HG02610 (cell line): Measurements from ENCODE around the gene TLCD5.

Experiments used
- ATAC-seq: cut with Tn5 transposase; IDR thresholded peaks from one replicate; pipeline ENCODE4 v1.9.1; 2021; ENCODE audit warnings: mild to moderate bottlenecking, moderate library complexity; ENCODE audit not compliant: unreplicated experiment

Gene TLCD5

DNA sequence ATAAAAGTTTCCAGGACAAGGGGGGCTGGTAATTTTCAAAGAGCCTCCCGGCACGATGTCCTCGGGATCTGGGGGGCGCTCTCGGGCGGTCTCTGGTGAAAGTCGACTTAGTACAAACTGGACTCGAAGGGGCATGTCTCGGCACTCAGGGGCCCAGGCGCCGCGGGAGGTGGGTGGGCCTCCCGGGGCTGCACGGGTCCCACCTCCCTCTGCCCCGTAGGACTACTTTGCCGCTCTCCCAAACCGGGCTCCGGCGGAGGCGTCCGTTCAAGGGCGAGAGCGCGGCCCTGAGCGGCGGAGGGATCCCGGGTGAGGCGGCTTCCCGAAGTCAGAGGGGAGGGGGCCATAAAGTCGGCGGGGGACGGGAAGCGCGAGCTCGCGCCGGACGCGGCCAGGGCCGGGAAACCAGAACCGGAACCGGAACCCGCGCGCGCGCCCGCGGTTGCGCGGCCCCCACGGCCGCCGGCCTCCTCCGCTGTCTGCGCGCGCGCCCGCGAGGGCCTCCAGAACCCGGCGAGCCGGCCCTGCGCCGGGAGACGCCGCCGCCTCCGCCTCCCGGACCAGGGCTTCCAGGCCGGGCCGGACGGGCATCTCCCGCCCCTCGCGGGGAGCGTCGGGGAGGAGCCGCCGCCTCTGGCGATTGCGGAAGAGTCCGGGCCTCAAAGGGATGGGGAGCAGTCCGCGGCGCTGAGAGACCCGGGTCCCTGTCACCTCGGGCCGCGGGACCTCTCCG lies 11.0 kb downstream of the TLCD5 start, which contains the start of gene ARHGEF12:
Gene ARHGEF12 (plus strand): TSS at position 506 of the 733 bp plus-strand sequence. CDS start 831 bp downstream, outside the sequence.
- ATAC-seq: peak; percentile 55

DNA sequence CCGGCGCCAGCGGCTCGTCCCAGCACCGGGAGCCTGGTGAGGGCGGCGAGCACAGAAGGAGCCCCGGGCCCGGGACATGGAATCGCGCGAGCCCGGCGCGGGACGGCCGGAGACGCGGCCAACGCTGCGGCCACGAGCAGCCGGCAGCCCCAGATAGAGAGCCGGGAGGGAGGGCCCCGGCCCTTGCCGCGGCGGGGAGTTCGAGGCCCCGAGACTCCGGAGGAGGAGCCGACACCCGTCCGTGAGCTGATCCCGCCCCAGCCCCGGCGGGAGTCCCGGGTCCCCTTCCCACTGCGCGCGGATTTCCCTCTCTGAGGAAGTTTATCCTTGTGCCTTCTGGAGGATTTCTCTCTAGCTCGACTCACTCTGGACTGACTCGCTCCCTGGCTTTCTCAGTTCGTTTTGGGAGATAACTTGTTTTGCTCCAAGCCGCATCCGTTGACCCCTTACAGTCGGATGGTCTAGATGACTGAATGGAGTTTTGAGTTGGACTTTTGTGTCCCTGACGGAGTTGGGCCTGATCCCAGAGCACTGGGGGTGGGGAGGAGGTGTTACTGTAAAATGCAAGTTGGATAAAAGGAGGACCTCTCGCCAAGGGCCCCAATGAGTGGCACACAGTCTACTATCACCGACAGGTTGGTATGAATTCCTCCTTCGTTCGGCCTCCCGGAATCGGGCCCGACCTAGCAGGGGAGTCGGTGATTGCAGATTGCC lies 11.7 kb downstream of the TLCD5 start:
- ATAC-seq: peak; percentile 37

DNA sequence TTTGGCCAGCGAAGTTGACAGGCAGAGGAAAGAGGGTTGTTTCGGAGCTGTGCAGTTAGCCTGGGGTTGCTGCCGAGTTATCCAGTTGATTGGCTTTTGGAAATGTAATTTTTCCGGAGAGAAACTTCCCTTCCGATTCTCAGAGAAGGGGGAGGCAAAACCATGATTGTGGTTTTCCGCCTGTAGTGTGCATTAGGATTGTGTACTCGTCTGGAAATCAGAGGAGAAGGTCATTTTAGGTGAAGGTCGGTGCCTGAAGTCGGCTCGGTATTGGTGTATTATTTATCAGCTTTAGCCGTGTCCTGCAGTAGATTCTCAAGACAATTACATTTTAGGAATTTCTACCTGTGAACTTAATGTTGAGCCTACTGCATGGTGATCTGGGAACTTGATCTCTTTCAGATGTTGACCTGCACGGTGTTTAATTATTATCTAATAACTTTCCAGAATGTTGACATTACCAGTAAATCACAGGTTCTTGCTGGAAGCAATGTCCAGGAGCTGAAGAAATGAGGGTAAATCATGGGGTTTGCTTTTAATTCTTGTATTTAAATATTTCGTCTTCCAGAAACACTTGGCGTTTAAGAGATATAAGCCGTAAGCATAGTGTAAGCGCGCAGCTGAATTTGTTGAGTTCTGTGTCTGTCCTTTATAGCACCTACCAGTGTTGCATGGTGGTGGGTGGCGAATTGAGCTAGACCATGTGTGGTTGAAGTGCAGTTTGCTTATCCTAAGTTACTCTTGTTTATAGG lies 12.4 kb downstream of the TLCD5 start:
- ATAC-seq: no peak

DNA sequence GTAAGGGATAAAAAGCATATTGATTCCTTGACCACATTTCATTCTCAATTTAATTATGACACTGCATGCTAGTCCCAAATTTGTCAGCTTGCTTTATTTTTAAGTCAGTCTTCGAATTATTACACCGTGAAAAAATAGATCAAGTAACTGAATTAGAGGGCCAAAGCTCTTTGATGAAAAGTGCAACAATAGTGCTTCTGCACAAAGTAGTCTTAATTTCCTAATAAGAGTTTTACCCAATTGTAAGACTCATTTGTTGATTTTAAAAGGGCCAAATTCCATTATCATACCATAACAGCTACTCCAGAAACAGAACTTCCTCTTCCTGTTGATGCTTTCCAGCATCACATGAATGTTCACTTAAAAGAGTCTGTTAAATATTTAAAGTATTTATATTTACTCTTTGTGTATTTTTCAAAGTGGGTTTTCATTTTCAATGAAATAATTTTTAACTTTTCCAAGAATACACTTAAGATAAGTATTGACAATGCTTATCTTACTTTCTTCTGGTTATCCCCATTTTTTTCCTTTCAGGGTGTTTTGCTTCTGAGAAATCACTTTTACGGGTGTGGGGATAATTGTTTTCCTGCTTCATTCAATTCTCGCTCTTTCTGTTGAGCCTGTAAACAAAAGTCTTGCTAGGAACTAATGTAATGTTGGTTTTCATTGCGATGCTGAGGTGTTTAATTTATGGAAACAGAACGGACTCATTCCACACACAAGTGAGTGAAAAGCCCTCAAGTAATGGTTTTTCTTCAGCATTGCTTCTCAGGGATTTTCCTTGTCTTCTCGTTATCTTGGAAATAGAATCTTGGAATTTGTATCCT lies 13.2 kb downstream of the TLCD5 start:
- ATAC-seq: no peak

DNA sequence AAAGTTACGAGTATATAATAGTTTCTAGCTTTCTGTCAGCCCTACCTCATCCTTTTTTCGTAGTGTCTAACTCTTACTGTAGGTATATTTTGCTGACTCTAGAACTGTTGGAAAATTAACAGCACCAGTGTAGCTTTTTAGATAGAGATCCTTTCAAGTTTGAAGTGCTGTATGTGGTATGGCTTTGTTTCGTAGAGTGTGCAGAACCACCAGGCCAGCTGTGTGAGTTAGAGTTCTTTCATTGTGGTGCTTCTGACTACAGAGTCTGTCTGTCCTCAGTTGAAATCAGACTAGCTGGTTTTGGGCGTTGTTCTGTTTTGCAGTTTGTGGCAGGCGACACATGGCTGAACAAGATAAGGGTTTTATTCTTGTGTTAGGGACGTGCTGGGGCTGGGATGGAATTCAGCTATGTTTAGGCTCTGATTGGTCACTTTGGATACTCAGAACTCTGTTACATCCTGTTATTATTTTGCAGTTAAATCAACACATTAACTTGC lies 14.3 kb downstream of the TLCD5 start:
- ATAC-seq: no peak

DNA sequence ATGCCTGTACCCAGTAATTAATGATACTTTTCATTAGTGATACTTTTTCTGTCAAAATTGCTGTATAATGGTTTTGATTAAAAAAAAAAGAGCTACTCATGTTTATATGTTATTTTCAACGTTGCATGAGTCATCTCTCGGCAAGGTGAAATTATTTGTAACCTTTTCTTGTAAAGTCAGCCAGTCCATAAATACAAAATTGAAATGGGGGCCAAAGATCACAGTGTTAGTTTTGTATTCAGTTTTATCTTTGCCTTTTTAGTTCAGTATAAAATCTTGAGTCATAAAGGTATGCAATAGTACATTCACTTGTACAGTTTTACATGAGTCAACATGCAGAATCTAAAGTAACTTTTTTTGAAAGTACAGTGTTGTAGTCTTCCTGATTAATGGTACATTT lies 15.4 kb downstream of the TLCD5 start:
- ATAC-seq: no peak

DNA sequence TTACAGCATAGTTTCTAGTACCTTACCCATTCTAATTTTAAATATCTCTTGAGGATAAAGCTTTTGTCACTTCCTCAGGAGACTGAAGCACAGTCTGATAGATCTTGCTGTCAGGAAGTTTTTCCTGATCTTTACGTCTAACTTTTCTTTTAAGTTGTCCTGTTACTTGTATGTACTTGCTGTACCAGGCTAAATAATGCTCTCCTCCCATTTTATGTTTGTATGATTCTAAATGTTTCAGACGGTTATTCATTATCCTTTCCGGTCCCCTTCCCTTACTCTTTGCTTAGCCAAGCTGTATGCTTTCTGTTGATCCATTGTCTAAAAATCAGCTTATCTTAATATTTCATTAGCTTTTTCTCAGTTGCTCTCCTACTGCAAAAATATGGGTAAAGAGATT lies 17.1 kb downstream of the TLCD5 start:
- ATAC-seq: no peak

DNA sequence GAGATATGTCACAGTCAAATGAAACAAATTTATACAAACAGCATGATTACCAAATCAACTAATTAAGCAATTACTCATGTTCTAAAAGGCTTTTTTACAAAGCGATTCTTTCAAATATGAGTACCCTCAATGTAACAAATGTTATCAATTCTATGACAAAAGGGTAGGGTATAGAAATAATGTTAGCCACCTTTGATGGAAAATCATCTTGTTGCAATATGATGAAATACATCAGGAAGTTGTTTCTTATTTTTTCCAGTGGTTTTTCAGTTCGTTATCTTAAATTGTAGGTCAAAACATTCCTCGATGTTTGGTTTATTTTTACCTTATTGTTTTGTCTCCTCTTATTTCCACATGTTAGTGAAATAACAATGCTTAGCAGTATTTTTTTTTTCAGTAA lies 17.6 kb downstream of the TLCD5 start:
- no peak for ATAC-seq

DNA sequence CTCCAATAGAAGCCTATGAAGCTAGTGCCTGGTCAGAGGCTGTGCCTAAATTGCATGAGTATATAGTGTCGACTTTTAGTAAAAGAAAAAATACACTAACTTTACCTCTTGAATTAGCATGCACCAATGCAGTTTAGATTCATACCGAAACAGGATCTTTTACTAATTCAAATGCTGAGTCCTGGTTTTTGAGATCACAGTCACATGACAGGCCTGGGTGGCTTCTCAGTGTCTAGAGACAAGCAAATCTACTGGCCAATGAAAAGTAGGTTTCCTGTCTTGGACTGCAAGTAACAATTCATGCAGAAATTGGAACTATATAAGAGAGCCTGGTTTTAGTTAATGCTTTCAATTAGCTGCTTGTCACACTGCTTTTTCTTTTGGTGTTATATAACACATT lies 18.3 kb downstream of the TLCD5 start:
- ATAC-seq: peak; percentile 53

DNA sequence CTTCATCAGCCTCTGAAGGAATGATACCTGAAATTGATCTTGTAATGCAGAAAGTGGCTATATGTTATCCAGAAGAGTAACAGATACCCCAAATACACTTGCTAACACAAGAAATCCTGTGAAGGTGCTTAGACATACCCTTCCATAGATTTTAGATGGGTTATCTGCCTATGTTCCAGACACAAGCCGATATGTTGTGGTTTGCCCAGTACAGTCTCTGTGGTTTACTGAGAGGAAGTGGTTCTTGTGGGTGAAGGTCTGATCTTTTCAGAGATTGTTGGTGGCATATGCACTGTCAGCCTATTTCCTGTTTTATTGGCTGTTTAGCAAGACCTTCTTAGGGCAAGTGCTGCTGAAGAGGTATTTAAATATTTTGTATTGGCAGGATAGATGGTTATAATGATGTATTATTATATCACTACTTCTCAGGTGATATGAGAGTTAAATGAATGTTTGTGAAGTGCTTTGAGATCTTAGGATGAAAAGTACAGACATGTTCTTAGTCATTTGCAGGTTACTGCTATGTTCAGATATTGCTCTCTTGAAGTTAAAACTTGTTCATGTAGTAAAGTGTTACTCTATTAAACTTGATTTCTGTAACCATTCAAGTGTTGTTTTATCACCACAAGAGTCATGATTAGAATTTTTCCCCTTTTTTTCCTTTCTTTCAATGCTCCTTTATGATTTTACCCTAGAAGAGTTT lies 19.4 kb downstream of the TLCD5 start:
- peak; percentile 68 for ATAC-seq

DNA sequence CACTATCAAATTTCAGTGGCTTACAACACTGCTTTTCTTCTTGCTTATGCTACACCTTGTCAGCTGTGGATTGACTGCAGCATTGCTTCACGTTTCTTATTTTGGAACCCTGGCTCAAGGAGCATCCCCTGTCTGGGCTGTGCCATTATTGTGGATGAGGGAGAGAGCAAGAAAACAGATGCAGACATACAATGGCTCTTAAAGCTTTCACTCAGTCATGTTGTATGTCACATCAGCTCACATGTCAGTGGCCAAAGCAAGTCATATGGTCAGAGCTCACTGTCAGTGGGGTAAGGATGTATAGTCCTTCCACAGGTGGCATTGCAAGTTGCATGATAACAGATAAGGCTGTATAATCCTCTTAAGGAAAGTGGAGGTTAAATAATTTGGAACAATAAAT lies 21.1 kb downstream of the TLCD5 start:
- no peak for ATAC-seq

DNA sequence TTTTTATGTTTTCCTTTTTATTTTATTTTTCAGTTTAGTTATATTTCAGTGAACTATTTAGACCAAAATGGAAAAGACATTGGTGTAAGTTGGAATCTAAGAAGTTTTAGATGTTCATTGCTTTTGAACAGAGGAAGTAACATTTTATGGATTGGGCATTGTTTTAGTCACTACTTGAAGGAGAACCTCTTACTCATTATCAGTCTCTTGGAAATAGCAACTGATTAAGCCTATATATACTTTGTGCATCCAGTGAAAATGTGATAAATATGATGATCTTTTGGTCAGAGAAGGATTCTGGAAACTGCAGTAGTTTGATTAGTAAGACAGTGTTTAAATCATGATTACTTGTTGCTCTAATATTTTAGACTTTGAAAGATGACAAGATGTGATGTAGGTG lies 25.5 kb downstream of the TLCD5 start:
- ATAC-seq: no peak

DNA sequence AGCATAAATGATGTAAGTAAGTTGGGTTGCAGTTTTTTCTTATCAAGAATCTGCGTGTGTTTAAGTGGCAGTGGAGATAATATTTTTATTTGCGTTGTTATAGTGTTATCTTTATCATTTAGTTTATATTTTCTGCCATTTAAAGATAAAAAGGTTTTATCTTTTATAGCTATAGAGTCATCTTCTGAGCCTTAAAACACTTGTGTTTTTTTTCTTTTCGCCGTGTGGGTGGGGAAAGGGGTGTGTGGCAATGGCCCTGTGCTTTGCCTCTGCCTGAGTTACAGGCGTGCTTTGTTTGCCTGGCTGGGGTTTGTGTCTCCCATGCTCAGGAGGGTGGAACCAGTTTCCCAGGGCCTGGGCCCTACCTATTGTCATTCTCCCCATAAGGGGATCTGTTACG lies 27.3 kb downstream of the TLCD5 start:
- no peak for ATAC-seq

DNA sequence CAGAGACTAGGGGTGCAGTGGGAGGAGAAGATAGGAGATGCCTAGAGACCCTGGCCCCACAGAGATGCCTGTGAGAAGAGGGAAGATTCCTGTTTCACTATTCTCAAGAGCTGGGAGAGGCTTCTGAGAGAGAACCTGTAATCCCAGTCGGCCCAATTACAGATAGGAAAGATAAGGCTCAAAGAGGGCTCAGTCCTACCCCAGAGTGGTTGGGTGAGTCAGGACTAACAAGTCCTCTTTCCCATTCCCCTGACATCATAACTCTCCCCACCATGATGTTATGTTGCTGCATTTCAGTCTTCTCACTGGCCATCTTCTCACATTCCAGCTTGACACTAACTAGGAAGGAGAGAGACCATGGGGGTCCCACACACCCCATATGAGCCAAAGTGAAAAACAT lies 29.0 kb downstream of the TLCD5 start:
- ATAC-seq: no peak

DNA sequence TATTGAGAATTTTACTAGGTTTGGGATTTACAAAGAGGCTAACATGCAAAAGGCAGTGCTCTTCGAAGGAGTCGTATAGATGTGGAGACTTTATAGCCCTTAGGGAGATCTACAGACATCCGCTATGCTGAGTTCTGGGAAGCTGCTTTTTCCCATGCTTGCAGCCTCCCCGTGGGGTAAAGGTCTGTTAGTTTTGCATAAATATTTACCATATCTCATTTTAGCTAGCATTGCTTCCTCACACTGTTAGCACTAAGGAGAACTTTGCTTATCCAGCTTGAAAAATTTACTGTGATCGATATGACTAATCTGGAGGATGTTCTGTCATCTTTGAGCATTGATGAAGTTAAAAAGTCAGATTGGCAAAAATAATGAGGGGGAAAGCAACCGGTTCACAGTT lies 29.7 kb downstream of the TLCD5 start:
- ATAC-seq: no peak

DNA sequence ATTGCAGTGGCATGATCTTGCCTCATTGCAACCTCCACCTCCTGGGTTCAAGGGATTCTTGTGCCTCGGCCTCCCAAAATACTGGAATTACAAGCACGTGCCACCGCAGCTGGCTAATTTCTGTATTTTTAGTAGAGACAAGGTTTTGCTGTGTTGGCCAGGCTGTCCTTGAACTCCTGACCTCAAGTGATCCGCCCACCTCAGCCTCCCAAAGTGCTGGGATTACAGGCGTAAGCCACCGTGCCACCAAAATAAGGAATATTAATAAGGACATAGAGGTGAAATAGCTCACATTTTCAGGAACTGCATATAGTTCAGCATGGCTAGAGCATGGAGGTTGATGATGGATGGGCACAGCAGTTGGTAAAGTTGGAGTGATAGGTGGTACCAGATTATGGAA lies 32.5 kb downstream of the TLCD5 start:
- no peak for ATAC-seq

DNA sequence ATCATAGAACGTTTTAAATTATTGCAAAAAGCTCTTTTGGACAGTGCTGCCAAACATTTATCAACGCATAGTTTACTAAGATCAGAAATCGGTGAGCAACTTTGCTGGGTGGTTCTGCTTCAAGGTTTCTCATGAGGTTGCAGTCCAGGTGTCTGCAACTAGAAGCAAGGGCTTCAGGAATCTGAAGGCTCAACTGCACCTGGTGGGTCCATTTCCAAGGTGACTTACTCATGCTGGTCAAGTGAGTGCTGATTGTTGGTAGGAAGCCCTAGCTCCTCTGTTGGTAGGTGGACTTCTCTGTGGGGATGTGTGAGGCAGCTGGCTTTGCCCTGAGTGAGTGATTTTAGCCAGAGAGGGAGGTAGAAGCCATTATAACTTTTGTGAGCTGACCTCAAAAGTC lies 33.6 kb downstream of the TLCD5 start:
- no peak for ATAC-seq

DNA sequence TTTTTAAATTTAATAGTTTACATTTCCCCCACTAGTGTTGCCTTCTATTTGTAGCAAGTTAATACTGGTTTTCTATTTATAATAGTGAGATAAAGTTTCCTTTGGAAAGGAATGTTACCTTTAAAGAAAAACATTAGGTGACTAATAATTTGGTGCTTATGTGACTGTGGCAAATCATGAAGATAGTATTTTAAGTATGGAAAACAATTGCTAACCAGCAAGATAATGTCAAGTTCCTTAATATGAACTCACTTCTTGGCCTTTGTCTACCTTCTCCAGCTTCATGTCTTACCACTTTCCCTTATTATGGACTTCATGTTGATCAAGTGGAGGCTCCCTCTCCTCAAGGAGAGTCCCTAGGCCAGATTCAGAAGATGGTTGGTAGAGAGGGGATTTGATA lies 38.3 kb downstream of the TLCD5 start:
- ATAC-seq: no peak

DNA sequence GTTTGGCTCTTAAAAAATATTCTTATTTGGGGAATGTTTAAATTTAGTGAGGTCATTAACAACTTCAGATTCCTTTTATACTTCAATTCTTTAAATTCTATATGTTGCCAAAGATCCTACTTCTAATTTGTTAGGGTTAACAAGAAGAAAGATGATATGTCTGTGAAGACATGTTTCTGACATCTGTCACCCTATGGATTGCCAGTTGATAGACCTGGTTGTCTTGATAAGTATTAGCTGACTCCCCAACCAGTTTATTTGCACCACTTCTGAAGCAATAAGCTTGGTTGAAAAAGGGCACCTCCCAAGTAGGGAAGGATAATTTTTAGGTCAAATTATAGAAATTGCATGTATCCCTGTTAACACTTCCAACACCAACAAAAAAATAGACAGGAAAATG lies 40.4 kb downstream of the TLCD5 start:
- ATAC-seq: no peak

DNA sequence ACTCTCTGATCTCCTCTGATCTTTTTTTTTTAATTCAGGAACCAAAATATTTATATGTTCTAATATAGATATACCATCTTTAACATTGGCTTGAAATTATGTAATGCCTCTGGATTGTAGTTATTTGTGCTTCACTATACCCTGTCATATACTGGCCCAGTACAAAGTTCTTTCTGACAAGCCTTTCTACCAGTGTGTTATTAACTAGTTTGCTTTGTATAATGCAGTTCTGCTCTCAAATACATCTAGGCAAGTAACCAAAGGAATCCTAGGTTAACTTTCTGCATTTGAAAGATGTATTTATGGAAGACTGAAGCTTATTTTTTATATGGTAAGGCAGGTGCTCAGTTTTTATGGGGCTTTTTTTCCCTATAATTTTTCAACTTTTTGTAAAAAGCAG lies 47.2 kb downstream of the TLCD5 start:
- ATAC-seq: no peak
